Uterus (tissue), 4 donors: ENCODE data around the gene TMEM238L. TPM values are rescaled to one million over a fixed set of nuclear protein-coding genes. Genes with fewer than 3 reads are reported as not detected.

ENCODE experiments used
- DNase-seq, 2 donors: peaks; one replicate each; pipeline ENCODE4 v3.0.0-alpha.2; 2019 to 2020
- H3K27ac ChIP-seq, 2 donors: fragments of 200-600 bp; sonication (generic); 1 replicate in 1 of 2; 2 replicates in 1 of 2; pipeline ENCODE4 v1.5.1; 2016 to 2018
- H3K27me3 ChIP-seq, 2 donors: fragments of 200-600 bp; sonication (generic); one replicate each; pipeline ENCODE4 v1.5.1; 2018 to 2019; ENCODE audit warnings: control low read depth in 1 of 2
- H3K36me3 ChIP-seq, 2 donors: fragments of 200-600 bp; sonication (generic); one replicate each; pipeline ENCODE4 v1.5.1; 2019; ENCODE audit warnings: control low read depth in 1 of 2
- H3K4me1 ChIP-seq, 2 donors: fragments of 200-600 bp; sonication (generic); one replicate each; pipeline ENCODE4 v1.5.1; 2018 to 2019; ENCODE audit warnings: control low read depth in 1 of 2
- H3K4me3 ChIP-seq, 2 donors: fragments of 200-600 bp; sonication (generic); 1 replicate in 1 of 2; 2 replicates in 1 of 2; pipeline ENCODE4 v1.5.1; 2018 to 2019; ENCODE audit warnings: mild to moderate bottlenecking in 1 of 2
- H3K9me3 ChIP-seq, 2 donors: fragments of 200-600 bp; sonication (generic); one replicate each; pipeline ENCODE4 v1.5.1; 2019; ENCODE audit warnings: control low read depth in 1 of 2
- POLR2A ChIP-seq, 2 donors: fragments of 450-650 bp; IDR thresholded peaks; one replicate each; pipeline ENCODE4 v1.6.1; 2016; ENCODE audit warnings: antibody characterized with exemption in 2 of 2, mild to moderate bottlenecking in 1 of 2, moderate library complexity in 1 of 2
- intact Hi-C: fragments of 100-400 bp; cut with DNase I; formaldehyde crosslinking; loops from one replicate; pipeline ENCODE4 v1.15.1; 2023; ENCODE audit warnings: low total_unique reads
- total RNA-seq, 4 donors: library from RNA; depleted of rRNA in 3 of 4; stranded (reverse); fragments of >200 nt in 3 of 4; gene quantifications; one replicate each; pipeline versions ENCODE4 v1.1.0 to v1.2.4, GENCODE V29; 2014 to 2023
- TF ChIP-seq, protein P1 (sequence below), 4 experiments: fragments of 200-600 bp in 2 of 4; fragments of 450-650 bp in 2 of 4; sonication (generic) in 2 of 4; IDR thresholded peaks; one replicate each; pipeline ENCODE4 v1.5.1; 2016 to 2019; ENCODE audit warnings: antibody characterized with exemption in 4 of 4, mild to moderate bottlenecking in 2 of 4, moderate library complexity in 1 of 4
- donor health status: DM: yes; HTN: yes; CAD: no.

The TMEM238L gene
- total RNA-seq, 4 donors from 2014 or later, result not detected

DNA sequence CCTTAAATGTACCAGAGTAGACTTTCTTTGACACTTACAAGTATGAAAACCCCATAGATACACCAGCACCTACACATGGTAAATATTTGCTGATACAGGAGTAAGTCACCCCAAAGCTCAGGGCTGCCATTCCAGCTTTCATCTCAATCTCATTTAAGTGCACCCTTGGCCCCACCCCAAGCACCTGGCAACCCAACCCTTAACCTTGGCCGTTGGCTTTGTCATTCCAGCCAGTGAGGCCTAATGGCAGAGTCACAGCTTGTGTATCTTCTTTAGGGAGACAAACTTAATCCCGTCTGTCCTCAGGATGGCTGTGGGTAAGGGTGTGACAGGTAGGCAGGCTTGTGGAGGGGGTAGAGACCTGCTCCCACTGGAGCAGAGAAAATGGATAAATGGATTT lies 42.6 kb downstream of the TMEM238L start:
- H3K27ac ChIP-seq, result no peak overlapping the region
- no peaks in the 10 kb centered on the region for H3K4me1 ChIP-seq
- H3K36me3 ChIP-seq, result no peaks in the 10 kb centered on the region
- no peaks in the 10 kb centered on the region for H3K27me3 ChIP-seq
- intact Hi-C loops, result no loop called here
- TF ChIP-seq, protein P1, sequence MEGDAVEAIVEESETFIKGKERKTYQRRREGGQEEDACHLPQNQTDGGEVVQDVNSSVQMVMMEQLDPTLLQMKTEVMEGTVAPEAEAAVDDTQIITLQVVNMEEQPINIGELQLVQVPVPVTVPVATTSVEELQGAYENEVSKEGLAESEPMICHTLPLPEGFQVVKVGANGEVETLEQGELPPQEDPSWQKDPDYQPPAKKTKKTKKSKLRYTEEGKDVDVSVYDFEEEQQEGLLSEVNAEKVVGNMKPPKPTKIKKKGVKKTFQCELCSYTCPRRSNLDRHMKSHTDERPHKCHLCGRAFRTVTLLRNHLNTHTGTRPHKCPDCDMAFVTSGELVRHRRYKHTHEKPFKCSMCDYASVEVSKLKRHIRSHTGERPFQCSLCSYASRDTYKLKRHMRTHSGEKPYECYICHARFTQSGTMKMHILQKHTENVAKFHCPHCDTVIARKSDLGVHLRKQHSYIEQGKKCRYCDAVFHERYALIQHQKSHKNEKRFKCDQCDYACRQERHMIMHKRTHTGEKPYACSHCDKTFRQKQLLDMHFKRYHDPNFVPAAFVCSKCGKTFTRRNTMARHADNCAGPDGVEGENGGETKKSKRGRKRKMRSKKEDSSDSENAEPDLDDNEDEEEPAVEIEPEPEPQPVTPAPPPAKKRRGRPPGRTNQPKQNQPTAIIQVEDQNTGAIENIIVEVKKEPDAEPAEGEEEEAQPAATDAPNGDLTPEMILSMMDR (IDR thresholded peaks at IDR 0.05), result no peak
- TF ChIP-seq POLR2A (IDR thresholded peaks at IDR 0.05), result no peak
- DNase-seq, result no peak
- H3K4me3 ChIP-seq, result no peak overlapping the region
- peaks cover 0 to 4% of the 10 kb centered on the region in 2 donors for H3K9me3 ChIP-seq

DNA sequence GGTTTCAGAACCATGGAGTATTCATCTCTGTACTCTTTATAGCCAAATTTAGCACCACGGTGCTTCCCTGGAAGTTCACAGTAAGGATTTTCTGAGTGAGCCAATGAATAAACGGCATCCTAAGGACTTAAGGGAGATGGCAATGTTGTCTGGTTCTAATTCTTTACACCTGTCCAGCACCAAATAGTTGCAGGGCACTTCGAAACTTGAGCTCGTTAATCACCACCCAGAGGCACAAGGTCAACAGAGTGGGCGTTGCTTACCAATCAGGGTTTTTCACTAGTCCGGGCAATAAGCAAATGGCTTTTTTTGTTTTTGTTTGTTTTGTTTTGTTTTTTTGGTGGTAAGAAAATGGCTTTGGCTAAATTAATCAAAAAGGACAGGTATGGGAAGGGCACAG lies 45.8 kb downstream of the TMEM238L start:
- Histone ChIP-seq H3K9me3 (no peaks in the 10 kb centered on the region), H3K36me3 (no peaks in the 10 kb centered on the region), H3K4me1 (no peaks in the 10 kb centered on the region), H3K27ac (no peak overlapping the region), H3K27me3 (no peaks in the 10 kb centered on the region), H3K4me3 (no peak overlapping the region)
- no peak for DNase-seq
- intact Hi-C loops, result no loop called here
- no peak for TF ChIP-seq POLR2A (IDR thresholded peaks at IDR 0.05)
- TF ChIP-seq, protein P1 (IDR thresholded peaks at IDR 0.05), result no peak

DNA sequence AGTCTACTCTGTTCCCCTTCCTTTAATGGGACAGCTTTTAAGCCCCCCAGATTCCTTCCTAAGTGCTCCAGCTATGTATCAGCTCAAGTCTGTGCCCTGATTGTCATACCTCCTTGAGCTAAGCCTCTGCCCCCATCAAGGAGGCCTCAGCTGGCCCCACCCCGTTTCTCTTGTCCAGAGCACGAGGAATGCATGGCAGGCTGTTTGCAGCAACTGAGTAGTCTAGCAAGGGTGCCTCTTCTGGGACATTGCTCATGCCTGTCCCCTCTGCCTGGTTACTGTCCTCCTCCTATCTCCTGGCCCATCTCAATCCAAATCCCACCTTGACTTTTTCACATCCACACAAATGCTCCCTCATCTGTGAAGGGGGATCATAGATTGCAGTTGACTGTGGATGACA lies 46.3 kb downstream of the TMEM238L start:
- Histone ChIP-seq H3K36me3 (no peaks in the 10 kb centered on the region), H3K4me3 (no peak overlapping the region), H3K27me3 (no peaks in the 10 kb centered on the region), H3K9me3 (no peaks in the 10 kb centered on the region), H3K4me1 (no peaks in the 10 kb centered on the region), H3K27ac (no peak overlapping the region)
- TF ChIP-seq POLR2A (IDR thresholded peaks at IDR 0.05), result no peak
- TF ChIP-seq, protein P1 (IDR thresholded peaks at IDR 0.05), result no peak
- no peak for DNase-seq
- intact Hi-C loops, result no loop called here

DNA sequence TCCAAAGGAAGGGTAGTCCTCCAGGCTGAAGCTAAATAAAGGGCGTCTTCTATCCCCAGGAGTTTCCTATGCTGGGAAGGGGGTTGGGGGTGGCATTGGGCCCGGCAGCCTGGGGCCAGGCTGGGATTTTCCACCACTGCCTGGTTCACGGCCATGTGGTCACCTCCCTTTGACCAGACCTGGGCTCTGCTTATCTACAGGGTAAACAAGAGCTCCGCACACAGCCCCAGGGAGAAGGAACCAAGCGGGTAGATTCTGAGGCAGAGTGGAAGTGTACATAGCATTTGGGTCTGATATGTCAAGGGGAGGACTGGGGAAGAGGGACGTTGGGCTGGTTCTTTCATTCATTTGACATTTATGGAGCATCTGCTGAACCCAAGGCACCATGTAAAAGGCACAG lies 46.8 kb downstream of the TMEM238L start:
- H3K4me1 ChIP-seq, result no peaks in the 10 kb centered on the region
- no peaks in the 10 kb centered on the region for H3K36me3 ChIP-seq
- H3K9me3 ChIP-seq, result no peaks in the 10 kb centered on the region
- intact Hi-C loops, result no loop called here
- H3K27ac ChIP-seq, result no peak overlapping the region
- TF ChIP-seq POLR2A (IDR thresholded peaks at IDR 0.05), result no peak
- TF ChIP-seq, protein P1 (IDR thresholded peaks at IDR 0.05), result no peak
- H3K4me3 ChIP-seq, result no peak overlapping the region
- H3K27me3 ChIP-seq, result no peaks in the 10 kb centered on the region
- DNase-seq, result no peak

DNA sequence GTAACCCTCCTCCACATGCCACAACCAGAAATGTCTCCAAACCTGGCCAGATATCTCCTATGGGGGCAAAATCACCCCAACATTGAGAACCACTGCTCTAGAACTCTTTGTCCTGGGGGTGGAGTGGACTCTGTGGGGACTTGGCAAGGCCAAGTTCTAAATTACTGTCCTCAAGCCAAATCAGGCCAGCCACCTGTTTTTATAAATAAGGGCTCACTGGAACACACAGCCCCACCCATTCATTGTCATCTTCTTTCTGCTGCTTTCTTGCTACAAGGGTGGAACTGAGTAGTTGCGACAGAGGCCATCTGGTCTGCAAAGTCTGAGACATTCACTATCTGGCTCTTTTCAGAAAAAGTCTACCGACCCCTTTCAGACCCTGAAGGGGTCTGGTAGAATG lies 47.3 kb downstream of the TMEM238L start:
- TF ChIP-seq POLR2A (IDR thresholded peaks at IDR 0.05), result no peak

DNA sequence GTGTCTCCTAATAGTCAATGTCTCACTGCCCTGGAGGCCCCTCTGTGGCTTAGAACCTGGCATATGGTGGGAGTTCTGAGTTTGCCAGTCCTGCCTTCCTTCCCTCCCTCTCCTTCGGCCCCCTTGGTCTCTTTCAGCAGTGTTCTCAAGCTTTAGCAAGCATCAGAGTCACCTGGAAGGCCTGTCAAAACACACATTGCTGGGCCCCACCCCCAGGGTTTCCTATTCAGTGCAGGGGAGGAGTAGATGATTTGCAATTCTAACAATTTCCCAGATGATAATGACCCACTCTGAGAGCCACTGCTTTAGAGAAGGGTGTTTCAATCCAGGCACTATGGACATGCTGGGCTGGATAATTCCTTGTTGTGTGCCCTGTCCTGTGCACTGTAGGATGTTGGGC lies 47.7 kb downstream of the TMEM238L start:
- no peaks in the 10 kb centered on the region for H3K9me3 ChIP-seq
- no peak overlapping the region for H3K4me3 ChIP-seq
- no peaks in the 10 kb centered on the region for H3K4me1 ChIP-seq
- no peaks in the 10 kb centered on the region for H3K36me3 ChIP-seq
- no peak overlapping the region for H3K27ac ChIP-seq
- no peak for TF ChIP-seq POLR2A (IDR thresholded peaks at IDR 0.05)
- TF ChIP-seq, protein P1 (IDR thresholded peaks at IDR 0.05), result no peak
- no peak for DNase-seq
- intact Hi-C loops, result no loop called here
- no peaks in the 10 kb centered on the region for H3K27me3 ChIP-seq

More for the DNA sequence above, 47.3 kb downstream of the TMEM238L start:
- Histone ChIP-seq H3K36me3 (no peaks in the 10 kb centered on the region), H3K27ac (no peak overlapping the region), H3K9me3 (no peaks in the 10 kb centered on the region), H3K4me3 (no peak overlapping the region), H3K27me3 (no peaks in the 10 kb centered on the region), H3K4me1 (no peaks in the 10 kb centered on the region)
- no peak for DNase-seq
- intact Hi-C loops, result no loop called here
